Activated CD8-positive, alpha-beta memory T cell treated with anti-CD3 and anti-CD28 coated beads, Interleukin-2, amount 50 U/mL, for 4 hours (primary cell): Measurements from ENCODE around the gene SEPTIN11.

Experiments used
- DNase-seq: peaks from one replicate; pipeline ENCODE4 v3.0.0-alpha.2; 2020

SEPTIN11 gene

DNA sequence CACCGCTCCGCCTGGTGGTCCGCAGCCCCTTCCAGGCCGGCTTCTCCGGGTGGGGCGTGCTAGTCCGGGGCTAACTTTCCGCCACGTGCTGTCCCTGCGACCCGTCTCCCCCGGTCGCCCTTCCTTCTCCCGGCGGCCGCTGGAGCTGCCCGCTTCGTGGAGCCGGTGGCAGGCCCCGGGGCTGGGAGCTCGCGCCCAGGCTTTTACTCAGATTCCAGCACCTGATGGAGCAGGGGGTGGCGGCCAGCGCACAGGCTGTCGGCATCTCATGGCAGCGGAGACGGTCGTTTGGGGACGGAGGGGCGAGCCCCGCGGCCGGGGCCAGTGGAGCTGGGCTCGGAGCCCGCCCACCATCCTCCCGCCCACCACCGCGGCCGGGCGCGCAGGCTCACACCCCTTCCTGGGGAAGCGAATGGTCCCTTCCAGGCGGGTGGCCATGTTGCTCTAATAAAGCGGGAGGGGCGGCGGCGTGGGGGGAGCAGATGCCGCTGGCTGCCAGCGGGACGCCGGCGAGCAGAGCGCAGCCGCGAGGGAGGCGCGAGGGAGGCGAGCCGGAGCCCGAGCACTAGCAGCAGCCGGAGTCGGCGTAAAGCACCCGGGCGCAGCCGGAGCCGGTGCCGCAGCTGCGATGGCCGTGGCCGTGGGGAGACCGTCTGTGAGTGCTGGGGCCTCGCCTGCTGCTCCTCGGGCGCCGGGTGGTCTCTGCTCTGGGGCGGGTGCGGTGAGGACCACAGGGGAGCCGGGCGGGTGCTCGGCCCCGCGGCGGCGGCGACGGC is at the start of gene SEPTIN11:
SEPTIN11 (plus strand) TSS at position 477 of the 776 bp plus-strand sequence; CDS start at position 629, 152 bp downstream.
- DNase-seq, result peak; percentile 84

DNA sequence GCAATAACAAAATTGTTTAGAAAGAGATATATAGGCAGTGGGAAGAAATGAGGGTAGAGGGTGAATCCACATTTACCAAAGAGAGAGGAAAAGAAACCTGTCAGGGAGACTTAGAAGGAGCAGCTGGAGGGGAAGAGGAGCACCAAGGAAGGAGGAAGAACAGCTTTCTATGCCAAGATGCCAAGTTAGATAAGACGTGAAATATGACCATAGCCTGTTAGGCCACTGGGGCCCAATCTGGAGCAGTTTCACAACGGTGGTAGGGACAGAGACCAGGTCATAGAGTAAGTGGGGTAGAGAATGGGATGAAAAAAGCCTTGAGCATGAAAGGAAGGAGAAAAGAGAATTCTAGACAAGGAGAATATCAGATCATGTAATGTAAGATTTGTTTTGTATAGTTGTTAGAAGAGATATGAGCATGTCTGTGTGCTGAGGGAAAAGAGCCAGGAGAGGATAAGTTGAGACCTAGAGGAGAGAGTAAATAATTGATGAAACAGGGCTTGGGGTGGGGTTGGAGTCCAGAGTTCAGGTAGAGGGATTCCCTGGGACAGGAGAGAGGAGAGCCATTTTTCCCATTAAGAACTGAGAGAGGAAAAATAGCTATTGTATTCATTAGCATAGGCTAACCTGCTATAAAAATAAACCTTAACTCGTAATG is 47.2 kb upstream of the SEPTIN11 start:
- no peak for DNase-seq

DNA sequence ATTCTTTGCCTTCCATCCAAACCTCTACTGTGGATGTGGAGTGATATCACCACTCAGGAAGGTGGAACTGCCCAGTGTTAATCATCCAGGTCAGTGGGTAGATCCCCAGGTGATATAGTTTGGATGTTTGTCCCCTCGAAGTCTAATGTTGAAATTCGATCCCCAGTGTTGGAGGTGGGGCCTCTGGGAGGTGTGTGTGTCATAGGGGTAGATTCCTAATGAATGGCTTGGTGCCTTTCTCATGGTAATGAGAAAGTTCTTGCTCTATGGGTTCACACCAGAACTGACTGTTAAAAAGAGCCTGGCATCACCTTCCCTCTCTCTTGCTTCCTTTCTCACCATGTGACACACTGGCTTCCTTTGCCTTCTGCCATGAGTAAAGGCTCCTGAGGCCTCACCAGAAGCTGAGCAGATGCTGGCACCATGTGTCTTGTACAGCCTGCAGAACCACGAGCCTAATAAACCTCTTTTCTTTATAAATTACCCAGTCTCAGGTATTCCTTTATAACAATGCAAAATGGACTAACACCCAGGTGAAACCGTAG is 44.8 kb upstream of the SEPTIN11 start:
- DNase-seq, result no peak

DNA sequence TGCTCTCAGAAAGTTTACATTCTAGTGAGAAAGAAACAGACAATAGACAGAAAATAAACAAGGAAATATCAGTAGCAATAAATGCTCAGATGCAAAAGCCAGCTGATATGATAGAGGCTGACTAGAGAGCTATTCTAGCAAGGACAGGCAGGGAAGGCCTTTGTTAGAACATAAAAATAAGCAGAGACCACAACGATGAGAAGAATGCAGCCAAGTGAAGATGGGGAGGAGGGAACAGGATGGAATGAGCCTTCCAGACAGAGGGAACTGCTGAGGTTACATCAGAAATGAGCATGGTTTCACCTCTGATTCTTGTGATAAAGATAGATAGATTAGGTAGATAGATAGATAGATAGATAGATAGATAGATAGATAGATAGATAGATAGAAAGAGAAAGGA is 44.0 kb upstream of the SEPTIN11 start:
- DNase-seq, result no peak

DNA sequence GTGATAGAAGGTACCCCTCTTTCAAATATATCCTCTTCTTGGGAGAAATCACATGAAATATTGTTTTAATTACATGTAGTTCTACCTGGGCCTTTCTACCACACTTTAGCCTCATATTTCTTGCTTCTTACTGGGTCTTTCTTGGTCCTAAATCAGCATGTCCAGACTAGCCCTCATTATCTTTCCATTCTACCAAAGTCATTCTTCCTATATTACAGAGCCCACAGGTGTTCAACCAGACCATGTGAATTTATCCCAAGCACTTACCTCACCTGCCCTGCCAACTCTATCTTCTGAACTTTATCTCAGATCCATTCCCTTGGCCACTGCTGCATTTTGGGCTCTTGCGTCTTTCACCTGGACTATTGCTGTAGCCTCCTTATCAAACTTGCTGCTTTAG is 39.8 kb upstream of the SEPTIN11 start:
- DNase-seq, result no peak

DNA sequence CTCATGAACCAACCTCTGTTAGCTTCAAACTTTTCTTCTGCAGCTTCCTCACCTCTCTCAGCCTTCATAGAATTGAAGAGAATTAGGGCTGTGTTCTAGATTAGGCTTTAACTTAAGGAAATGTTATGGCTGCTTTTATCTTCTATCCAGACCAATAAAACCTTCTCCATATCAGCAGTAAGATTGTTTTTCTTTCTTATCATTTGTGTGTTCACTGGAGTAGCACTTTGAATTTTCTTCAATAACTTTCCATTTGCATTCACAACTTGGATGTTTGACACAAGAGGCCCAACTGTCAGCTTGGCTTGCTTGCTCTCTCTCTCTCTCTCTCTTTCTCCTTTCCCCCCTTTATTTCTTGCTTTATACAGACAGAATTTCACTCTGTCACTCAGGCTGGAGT is 28.8 kb upstream of the SEPTIN11 start:
- DNase-seq, result no peak

DNA sequence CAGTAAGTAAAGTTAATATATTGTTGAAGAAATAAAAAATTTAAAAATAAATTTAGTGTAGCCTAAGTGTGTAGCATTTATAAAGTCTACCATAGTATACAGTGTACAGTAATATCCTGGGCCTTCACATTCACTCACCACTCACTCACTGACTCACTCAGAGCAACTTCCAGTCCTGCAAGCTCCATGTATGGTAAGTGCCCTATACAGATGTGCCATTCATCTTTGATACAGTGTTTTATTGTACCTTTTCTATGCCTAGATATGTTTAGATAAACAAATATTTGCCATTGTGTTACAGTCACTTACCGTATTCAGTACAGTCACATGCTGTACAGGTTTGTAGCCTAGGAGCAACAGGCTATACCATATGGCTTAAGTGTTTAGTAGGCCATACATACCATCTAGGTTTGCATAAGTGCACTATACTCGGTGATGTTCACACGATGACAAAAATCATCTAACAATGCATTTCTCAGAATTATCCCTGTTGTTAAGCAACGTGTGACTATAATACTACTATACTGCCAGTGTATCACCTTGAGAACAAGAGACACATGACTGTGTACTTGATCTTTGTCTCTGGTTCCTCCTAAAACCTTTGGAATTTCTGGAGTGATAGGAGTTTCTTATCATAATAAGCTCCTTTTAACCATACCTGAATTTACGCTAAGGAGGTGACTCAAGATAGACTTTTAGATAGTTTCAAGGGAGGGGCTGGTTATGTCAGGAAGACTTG is 25.8 kb upstream of the SEPTIN11 start:
- DNase-seq, result no peak

DNA sequence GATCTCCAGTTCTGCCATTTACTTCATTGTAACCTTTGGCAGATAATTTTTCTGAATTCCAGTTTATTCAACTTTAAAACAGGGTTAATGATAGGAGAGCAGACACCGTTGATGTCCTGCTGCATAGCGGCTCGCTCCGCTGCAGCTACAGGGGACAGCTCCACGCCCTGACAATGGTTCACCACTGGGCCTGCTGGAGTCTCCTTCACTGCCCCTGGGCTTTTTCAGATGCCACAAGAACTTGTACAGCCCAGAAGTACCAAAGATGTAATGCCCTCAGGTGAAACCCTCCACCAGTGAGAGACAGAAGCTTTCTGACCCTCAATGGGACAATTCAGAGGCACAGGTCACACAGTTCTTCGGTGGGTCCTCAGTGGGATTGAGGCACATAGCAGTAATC is 22.7 kb upstream of the SEPTIN11 start:
- DNase-seq, result no peak

DNA sequence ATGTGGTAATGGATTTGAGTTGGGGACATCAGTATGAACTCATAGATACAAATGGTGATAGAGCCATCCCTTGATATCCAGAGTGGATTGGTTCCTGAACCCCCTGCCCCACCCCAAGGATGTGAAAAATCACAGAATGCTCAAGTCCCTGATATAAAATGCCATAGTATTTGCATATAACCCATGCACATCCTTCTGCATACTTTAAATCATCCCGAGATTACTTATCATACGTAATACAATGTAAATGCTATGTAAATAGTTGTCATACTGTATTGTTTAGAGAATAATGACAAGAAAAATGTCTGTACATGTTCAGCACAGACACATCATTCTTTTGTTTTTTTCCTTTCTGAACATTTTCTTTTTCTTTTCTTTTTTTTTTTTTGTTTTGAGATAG is 18.9 kb upstream of the SEPTIN11 start:
- no peak for DNase-seq

DNA sequence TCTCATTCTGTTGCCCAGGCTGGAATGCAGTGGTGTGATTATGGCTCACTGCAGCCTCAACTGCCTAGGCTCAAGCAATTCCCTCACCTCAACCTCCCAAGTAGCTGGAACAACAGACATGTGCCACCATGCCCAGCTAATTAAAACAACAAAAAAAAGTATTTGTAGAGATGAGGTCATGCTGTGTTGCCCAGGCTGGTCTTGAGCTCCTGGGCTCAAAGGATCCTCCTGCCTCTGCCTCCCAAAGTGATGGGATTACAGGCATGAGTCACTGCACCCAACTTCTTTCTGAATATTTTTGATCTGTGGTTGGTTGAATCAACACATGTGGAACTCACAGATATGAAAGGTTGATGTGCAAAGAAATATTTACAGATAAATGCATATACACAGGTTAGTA is 18.5 kb upstream of the SEPTIN11 start:
- no peak for DNase-seq

DNA sequence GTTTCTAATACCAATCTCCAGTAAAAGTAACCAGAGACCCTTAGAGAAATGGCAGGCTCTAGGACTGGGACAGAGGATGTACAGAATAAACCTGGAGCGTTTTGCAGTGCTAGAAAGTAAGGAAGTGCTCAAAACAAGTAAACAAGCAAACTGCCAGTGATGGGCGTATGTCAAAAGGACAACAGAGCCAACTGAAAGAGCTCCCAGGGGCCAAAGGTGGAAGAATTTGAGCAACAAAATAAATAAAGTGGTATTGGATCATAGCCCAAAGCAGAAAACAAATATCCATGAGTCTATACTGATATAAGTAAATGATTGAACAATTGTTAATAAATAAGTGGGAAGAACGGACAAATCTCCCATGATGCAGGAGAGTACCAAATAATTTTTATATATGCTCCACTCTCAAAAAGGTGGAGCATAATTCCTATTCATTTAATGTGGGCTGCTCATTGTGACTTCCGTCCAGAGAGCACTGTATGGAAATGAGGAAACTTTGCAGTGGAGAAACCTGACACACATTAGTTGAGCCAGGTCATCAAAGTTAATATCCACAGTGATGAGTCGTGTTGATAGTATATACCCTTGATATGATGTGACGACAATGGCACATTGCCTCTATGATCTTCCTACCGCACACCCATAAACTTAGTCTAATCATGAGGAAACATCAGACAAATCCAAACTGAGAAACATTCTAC is 17.8 kb upstream of the SEPTIN11 start:
- no peak for DNase-seq

DNA sequence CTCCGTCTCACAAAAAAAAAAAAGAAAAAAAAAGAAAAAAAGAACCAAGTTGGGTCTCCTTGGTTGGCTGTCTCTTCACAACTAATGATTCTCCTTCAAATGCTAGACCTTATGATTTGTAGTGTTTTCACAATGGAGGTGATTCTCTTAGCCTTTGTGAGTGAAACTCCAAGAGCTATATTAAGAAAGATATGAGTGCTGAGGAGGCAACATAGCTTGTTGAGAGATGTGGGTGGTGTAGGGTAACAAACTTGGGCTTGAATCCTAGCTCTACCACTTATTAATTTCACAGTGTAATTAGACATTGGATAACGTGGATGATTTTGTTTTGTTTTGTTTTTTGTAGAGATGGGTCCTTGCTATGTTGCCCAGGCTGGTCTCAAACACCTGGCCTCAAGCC is 10.4 kb upstream of the SEPTIN11 start:
- no peak for DNase-seq

DNA sequence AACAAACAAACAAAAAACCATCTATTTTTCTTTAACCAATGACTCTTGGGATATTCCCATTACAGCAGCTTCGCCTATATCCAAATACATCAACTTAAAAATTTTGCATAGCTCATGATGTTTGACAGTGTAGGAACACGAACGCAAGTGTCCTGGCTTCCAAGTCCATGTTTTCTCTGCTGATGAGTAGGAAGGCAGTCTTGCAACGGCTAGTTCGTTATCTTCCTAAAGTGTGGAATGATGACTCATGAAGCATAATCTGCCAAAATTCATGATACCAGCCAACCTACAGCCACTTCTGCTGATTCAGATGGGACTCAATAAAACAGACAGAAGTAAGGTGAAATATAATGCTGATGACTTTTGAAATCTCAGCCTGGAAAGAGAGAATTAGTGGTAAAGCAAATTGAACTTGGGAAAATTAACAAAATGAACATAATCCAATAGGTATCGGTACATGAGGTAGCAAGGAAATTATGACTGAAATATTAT is 6.4 kb upstream of the SEPTIN11 start:
- no peak for DNase-seq

DNA sequence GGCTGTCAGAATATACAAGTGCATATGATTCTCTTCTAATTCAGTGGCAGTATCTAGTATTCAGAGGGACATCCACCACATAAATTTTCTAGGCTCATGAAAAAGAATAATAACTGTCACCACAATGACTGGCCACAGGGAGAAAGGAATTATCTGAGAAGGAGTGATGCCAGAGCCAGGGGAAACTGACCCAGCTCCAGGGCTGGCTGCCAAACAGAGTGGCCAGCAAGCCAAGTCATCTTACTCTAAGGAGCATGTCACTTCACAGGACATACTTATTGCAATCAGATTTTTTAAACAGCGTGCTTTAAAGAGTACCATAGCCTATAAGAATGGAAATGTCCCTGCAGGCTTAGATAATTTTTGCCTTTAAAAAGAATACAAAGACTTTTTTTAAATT is 5.8 kb upstream of the SEPTIN11 start:
- DNase-seq, result no peak

DNA sequence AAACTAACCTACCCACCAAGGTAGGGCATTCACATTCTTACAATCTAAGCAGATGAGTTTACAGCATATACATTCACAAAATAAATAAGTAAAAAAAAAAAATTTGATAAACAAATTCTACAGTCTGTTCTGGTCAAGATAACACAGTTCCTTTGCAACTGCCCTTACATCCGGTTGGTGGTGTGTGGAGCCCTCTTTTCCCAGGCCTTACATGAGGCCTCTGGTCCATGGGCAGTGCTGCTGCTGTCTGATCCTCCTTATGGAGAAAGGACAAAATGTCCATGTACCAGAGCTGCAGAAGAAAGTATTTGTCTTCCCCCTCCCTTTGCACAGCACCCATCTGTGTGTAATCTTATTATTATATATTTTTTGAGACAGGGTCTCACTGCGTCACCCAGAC is 2.2 kb upstream of the SEPTIN11 start:
- DNase-seq, result no peak

DNA sequence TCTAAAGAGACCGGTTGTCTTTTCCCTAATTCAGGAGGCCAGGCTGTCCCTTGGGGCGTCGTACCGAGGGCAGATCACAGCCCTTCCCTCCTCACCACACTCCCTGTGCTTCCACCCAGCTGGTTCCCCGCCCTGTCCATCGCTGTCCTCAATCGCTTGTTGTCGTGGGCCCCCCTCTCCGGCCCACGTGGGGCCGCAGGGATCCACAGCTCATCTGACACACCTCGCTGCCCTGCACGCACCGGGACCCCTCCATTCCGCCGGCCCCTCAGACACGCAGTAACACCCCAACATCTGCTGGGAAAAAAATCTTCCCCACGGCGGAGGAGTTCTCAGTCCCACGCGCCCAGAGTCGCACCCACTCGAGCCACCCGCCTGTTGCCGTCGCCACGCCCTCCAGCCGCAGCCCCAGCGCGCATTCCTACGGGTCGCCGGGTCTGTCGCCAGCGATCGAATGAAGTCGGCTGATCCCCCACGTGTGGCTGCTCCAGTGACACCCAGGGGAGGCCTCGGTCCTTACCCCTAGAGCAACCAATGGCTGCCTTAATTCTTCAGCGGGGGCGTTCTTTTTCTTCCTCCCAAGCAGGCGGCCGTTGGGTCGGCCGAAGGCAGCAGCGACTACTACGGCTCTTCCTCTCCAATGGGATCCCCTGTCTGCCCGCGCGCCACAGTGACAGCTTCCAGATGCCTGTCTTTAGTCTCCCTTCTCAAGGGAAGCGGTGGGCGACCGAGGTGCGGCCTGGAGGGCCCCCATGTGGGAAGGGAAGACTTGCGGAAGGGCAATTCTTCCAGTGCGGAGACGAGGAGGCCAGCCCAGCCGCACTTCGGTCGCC is 893 bp upstream of the SEPTIN11 start:
- DNase-seq, result peak; percentile 73

DNA sequence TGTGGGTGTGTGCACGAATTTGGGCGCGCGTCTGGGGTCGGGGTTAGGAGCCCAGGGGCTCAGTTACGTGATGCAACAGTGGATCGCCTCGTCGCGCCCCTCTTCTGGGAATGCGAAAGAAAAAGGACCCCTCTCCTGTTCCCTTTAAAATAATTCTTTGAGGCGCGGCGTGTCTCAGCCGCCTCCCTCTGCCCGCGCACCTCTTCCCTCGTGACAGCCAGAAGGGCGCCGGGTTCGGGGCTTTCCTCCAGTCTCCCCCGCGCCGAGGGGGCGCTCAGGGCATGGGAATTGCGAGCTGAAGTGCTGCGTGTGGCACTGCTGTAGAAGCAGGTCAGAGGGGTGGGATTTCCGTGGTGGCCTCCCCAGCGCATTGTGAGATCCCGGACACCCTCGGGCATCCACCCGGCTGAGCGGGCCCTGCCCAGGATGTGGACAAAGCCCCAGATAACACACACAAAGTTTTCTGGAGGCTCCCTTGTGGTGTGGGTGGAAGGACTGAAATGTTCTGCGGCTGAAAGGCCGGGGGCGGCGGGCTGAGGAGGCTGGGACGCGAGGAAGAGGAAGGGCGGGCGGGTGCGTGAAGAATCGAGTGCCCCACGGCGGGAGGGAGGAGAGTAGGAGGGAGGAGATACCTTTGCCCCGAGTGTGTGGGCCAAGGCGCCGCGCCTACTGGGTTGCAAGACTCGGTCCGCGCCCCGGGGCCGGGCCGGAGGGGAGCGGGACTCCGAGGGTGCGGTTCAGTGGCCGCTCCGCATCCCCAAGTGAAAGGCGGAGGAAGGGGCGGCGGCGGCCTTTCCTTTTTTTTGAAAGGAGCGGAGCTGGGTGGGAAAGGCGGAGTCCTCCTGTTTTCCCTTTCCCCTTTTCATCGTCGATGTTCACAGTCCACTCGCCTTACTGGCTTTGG is 752 bp downstream of the SEPTIN11 start:
- DNase-seq, result peak; percentile 61

DNA sequence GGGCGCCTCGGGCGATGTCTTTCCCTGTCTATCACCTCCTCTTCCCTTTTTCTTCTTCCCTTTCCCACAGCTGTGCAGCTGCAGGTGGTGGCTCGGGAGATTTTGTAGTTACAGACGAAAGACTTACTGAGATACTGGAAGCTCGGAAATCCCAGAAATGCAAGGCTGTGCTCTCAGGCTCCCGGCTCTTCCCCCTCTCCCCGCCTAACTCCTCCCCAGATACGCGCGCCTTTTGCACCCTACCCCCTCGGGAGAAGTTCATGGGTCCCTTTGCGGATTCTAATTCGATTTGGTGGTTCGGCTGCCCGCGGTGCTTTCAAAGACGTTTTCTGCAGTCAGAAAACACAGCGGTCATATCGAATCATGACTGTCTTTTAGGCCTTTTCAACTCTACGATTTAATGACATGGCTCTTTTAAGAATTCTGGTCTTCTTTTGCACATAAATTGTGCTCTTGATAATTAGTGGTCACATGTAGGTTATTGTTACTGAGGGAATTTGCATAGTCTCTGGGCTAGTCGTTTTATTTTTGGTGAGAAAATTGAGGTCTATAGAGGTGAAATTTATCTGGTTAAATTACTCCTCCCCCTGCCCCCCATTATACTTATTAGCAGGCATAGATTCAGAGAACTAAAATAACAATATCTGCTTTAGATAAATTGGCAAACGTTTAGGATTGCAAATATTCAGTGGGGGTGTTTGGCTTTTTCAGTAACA is 1.6 kb downstream of the SEPTIN11 start:
- no peak for DNase-seq

DNA sequence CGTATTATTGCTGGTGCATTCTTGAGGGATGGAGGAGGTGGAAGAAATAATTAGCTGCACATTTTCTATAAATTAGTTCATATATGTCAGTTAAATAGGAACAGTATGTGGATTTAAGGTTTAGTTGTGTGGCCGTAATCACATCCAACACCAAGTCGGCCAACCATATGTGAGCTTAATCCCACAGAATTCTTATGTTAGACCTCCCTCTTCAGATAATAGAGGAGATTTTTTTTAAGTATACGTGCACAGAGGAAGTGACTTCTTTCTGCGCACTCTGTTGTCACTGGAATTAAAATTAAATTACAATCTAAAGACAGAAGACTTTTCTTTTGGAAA is 2.1 kb downstream of the SEPTIN11 start:
- DNase-seq, result no peak

DNA sequence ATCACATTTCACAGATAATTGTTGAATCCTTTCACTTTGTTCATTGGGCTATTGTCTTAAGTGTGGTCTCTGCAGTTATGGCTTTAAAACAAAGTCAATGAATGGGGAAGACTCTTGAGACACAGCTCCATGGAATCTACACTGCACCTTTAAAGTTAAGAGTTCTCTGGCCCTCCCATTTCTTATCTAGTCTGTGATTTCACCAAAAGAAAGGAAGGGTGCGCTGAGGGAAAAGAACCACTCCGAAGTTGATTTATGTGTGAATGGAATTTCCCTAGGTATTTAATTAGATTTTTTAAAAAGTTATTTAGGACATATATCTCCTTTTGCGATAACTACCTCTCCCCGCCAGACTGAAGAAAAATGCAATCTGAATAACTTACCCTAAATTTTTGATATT is 2.5 kb downstream of the SEPTIN11 start:
- DNase-seq, result no peak
